HG02943 (cell line): ENCODE measurements around the gene PNMT.

ENCODE experiments used
- ATAC-seq: cut with Tn5 transposase; IDR thresholded peaks from one replicate; pipeline ENCODE4 v1.9.1; 2021; ENCODE audit warnings: mild to moderate bottlenecking, low read depth, moderate library complexity; ENCODE audit not compliant: unreplicated experiment

Gene PNMT

DNA sequence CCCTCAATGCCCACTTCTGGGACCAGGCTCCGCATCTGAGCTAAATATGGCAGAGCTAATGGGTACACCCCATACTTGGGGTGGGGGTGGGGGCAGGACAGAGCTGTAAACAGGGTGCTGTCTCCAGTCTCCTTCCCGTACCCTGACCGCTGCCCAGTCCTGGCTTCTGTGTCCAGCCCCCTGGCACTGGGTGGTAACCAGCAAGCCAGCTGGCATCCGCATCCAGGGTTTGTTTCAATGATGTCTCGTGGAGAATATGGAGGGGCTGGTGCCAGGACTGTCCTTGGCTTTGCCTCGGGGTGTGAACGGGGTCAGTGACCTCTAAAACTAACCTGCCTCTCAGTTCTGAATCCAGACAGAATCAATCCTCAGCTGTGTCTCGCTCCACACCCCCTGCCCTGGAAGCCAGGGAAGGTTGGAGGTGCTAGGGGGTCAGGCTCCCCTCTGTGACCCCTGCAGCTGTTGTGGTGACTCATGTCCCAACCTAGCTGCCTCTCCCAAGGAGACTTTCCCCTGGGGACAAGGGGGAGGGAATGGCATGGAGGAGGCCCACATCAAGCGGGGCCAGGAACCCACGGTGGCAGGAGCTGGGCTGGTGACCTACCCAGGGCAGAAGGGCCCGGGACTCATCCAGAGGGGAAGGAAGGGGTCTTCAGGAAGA is 1.5 kb upstream of the PNMT start:
- ATAC-seq, result no peak

DNA sequence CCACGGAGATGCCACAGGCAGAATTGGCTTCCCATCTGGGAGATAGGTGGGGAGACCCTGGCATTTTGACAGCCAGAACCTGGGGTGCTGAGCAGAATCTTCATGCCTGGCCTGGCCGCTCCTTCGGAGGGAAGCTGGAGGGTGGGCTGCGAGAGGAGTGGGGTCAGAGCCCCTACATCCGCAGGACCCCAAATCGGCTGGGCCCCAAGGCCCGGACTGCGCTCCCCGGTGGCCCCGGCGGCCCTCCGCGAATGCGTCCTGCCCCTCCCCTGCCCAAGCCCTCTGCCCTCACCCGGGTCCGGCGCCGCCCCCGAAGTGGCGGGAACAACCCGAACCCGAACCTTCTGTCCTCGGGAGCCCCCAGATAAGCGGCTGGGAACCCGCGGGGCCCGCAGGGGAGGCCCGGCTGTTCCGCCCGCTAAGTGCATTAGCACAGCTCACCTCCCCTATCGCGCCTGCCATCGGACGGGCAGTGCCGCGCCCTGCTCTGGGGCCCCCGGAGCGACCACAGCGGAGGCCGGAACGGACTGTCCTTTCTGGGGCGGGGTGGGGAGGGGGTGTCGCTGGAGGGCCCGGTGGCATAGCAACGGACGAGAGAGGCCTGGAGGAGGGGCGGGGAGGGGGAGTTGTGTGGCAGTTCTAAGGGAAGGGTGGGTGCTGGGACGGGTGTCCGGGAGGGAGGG is 850 bp upstream of the PNMT start:
- no peak for ATAC-seq

DNA sequence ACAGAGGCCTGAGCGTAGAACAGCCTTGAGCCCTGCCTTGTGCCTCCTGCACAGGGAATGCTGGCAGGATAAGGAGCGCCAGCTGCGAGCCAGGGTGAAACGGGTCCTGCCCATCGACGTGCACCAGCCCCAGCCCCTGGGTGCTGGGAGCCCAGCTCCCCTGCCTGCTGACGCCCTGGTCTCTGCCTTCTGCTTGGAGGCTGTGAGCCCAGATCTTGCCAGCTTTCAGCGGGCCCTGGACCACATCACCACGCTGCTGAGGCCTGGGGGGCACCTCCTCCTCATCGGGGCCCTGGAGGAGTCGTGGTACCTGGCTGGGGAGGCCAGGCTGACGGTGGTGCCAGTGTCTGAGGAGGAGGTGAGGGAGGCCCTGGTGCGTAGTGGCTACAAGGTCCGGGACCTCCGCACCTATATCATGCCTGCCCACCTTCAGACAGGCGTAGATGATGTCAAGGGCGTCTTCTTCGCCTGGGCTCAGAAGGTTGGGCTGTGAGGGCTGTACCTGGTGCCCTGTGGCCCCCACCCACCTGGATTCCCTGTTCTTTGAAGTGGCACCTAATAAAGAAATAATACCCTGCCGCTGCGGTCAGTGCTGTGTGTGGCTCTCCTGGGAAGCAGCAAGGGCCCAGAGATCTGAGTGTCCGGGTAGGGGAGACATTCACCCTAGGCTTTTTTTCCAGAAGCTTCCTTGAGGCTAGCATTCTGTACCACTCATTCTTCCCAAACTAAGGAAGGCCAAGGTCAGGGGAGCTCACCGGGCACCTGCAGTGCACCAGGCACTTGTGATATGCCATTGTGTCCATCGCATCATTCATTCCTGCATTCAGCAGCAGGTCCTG is 1.9 kb downstream of the PNMT start:
- ATAC-seq, result no peak

DNA sequence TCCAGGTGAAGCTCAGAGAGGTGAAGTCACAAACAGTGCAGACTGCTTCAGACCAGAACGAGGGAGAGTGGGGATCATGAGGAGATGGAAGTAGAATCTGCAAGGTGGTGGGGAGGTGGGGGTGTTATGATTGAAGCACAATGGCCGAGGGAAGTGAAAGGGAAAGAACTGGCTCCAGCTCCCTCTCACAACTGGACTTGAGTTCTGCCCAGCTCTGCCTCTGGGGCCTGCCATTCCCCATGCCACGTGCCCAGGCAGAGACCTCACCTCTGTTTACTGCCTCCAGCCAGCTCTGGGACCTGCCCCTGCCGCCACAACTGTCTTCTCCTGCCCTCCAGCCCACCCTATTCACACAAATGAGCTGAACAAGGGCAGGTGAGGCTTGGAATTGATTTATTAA is 2.5 kb downstream of the PNMT start:
- ATAC-seq, result no peak

DNA sequence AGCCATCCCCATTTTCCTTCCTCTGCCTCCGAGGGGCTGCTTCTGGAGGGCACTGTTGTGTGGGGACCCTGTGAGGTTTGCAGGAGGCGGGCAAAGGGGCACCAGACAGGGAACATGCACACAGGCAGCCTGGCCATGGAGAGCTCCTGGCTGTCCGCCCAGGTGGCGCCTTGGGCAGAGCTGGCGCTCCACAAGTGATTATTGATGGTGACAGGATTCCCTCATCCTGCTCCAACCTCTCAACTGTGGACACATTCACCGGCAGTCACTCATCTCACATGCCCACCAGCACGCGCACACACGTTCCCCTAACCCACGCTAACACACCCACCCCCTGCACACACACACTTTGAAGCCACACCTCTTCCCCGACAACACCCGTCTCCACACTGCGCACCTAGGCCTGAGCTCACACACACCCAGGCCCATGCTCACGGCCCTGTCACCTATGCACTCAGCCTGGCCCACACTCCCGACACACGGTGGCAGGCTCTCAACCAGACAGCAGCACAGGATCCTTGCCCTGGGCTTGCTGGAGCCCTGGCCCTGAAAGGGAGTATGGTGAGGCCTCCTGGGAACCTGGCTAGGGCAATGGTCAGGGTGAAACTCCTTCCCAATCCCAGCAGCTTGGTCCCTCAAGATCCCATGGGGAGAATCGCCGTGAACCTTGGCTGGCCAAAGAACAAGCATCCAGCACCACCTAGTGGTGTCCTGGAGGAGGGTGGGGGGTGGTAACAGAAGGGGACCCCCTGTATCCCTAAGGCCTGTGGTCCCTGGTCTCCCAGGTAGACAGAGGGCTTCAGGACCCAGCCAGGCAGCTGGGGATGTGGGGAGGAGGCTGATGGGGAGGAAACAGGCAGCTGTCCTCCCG is 3.6 kb downstream of the PNMT start:
- ATAC-seq, result no peak

DNA sequence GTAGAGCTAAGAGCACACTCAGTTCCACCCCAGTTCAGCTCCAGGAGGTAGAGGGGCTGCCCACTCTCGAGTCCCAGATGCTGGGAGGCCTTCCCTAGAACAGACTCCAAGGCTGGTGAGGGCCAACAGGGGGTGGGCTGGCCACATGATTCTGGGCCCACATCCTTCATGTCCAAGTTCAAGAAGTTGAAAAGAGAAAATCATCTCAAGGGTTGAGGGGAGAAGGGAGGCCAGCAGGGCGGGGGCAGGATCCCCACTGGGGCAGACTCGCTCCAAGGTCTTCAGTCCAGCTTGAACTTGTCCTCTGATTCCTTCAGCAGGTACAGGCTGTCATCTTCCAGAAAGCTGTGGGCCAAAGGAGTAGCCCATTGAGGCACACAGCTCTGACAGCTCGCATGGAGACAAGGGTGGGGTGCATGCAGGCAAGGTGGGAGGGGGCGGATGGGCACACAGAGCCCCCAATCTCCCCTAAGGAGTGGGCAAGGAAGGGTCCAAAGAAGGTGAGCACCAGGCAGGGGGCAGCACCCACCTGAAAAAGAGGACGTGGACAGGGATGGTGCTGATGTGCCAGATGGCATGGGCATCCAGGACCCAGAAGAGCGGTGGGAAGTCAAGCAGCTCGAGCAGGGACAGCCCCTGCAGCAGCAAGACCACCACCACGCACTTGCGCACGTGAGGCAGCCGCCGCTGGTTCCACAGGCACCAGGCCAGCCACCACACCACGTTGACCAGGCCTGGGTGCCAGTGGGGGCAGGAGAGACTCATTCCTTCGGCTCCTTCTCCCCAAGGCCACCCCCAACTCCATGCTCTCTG is 4.5 kb downstream of the PNMT start:
- ATAC-seq, result no peak

DNA sequence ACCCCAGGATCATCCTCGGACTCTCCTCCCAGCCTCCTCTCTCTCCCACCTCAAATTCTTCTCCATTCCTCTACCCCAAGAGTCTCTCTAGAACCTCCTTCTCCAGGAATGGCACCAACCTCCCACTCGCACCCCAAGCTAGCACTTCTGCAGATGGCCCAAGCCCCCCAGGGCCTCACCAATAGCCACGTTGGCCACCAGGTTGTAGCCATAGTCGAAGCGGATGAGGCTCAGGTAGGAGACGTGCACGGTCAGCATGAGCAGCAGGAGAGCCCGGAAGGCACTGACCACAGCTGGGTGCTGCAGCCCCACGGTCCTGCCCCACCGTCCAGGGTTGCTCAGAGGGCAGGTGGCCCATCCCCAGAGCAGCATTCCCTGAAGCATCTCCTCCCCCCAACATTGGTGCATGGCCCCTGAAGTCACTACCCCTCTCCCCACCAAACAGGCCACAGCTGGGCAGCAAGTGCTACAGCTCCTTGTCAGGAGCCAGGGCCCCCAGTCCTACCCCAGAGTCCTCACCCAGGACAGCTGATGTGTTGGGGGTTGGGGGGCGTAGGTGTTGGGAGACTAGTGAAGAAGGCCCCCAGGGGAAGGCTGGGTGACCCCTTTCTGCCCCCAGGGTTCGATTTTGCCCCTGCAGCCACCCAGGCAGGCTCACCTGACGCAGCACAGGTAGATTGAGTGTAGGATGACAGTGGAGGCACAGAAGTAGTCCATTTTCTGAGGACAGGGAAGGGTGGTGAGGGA is 5.3 kb downstream of the PNMT start:
- no peak for ATAC-seq

DNA sequence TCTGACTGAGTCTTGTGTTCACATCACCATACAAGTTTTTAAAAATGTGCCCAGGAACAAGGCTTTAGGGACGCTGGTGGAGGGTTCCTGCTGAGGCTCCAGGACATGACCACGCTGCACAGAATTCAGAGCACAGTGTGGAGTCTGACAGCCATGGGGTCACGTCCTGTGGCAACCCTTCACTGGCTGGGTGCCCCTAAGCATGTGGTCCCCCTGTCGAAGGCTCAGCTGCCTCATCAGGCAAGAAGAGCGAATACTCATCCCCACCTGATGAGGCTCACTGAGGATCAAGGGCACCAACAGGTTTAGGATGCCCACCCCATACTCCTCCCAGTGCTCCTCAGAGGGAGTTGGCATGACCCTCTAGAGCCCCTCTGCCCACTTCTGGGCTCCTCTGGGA is 5.9 kb downstream of the PNMT start:
- ATAC-seq, result no peak

DNA sequence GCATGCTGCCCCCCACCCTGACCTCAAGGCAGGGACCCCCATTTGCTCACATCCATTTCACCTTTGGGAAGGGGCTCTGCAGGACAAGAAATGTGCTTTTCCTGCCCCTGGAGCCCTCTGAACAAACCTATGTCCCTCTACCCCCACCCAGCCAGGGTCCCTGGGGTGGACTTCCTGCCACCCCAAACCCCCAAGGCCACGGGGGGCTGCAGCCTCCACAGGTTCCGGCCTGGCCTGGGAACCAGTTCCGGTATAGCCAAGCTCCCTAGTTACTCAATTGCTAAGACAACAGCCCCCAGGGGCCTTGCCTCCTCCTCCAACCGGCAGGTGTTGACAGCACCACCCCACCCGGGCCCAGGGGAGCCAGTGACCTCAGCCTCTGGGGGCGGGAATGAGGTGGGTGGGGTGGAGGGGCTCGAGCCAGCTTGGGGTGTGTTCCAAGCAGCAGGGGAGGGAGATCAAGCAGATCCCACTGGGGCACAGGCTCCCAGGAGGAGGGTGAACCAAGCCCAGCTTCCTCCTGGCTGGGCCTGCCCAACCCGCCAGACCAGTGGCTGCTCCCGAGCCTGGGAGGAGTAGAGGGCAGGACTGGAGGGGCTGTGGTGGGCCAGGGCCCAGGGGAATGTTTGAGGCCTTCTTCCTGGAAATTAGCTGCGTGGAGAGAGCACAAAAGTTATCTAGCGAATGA is 6.6 kb downstream of the PNMT start:
- no peak for ATAC-seq

DNA sequence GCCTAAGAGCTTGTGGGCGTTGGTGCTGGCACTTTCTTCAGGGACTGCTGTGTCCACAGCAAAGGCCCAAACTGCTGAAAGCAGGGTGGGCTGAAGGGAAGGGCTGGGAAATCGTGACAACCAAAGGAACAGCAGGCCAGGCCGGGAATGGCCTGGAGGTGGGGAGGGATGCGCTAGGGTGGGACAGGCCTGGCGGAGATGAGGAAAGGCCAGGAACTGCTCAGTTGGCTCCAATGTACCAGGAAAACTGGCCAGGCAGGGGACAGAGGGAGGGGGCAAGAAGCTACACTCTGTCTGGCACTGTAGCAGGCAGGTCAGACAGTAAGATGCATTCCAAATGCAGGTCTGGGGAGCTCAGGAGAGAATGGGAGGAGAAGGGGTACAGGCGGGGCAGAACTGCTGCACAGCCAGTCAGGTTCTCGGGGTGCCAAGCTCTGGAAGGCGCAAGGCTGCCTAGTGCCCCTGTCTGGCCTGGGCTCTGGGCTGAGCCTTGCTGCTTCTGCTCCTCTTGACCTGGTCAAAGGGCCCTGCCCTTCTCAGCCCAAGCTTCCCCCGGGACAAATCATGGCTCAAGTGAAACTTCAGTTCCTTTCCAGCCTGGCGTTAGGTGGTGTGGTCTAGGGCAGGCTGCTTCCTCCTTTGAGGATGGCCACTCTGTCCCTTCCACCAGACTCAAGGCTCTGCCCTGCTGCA is 7.3 kb downstream of the PNMT start:
- no peak for ATAC-seq

DNA sequence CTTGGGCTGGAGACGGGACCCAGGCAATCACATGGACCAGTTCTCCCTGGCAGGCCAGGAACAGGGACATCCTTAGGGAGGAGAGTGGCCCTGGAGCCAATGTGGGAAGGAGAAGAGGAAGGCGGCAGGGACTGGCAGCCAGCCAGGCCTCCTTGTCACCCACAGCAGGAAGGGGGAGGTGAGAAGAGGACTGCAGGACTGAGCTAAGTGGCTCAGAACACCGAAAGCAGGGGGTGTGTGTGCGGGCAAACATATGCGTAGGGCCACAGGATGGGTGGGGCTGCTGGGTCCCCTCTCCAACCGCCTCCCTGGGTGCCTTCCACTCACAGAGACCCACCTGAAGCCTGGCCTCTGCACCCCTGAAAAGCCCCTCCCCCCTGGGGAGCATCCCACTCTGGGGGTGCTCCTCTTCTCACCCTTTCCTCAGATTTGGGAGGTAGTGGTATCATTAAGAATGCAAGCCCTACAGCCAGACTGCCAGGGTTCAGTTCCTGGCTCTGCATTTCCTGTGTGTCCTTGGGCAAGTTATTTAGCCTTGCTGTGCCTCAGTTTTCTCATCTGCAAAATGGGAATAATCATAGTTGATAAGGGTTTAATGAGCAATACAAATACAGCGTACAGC is 8.1 kb downstream of the PNMT start:
- ATAC-seq, result no peak

DNA sequence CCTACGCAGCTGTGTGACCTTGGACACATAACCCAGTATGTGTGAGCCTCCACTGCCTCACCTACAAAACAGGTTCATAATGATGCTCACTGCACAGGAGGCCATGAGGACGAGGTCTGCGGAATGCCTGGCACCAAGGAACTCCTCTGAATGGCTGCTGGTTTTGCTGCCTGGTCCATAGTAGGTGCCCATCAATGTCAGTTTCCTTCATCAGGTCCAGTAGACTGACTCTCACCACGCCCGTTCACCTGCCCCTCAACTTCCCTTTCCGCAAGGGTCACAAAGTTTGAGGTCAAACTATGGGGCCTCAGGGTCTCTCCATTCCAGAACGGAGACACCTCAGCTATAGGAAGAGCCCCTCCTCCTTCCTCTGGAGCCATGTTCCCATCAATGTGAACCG is 8.8 kb downstream of the PNMT start:
- ATAC-seq, result no peak

DNA sequence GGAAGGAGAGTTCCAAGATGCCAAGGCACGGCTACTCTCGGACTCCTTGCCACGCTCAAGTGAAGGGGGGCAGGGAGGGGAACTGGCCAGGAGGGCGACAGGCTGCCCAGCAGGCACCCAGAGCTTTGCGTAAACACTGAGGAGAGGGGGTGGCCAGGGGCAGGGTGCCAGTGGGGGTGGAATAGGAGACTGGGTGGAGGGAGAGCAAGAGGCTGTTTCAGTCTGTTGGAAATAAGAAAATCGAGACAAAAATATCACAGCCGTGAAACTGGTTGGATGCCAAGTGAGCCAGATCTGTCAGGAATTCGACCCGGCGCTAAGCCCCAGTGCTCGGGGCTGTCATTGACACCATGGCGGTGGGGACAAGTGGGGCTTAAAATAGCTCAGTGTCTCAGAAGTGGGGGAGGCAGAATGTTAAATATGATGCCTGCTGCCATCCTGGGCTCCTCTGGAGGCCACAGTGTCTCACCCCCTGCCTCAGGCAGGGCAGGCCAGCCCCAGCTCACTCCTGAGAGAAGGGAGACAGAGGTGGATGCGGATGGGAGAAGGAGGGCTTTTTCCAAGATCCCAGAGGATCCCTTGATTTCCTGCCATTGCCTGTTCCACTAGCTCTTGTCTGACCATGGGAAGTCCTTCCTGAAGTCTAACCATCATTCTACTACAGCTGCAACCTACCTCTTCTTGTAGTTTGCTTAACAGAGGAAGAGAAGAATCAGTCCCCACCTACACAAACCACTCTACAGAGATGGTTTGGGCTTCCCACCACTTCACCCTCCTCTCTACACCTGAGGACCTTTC is 9.5 kb downstream of the PNMT start:
- ATAC-seq, result no peak

DNA sequence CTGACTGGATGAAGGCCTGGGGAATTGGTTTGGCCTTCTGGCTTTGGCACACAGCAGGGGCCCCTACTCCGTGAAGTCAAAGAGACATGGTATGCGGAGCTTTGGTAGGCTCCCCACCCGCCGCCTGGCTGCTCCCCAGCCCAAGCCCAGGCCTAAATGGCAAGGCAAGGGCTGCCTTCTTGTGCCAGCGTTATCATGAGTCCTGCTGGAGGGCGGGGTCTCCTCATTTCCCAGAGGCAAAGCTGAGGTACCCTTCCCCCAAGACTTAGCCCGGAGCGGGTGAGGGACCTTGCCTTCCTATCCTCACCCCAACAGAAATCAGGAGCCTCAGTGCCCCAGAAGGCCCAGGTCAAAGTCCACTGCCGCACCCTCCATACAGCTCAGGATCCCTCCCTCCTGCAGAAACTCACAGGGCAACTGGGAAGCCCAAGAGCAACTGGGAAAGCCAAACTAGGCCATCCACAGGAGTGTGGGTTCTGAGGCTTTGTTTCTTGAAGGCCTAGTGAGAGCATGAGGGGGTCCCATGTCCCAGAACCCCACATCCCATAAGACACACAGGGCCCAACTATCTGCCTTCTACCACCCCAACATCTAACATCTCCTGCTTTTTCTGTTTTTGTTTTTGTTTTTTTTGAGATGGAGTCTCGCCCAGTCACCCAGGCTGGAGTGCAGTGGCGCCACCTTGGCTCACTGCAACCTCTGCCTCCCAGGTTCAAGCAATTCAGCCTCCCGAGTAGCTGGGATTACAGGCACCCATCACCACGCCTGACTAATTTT is 10.3 kb downstream of the PNMT start:
- no peak for ATAC-seq

DNA sequence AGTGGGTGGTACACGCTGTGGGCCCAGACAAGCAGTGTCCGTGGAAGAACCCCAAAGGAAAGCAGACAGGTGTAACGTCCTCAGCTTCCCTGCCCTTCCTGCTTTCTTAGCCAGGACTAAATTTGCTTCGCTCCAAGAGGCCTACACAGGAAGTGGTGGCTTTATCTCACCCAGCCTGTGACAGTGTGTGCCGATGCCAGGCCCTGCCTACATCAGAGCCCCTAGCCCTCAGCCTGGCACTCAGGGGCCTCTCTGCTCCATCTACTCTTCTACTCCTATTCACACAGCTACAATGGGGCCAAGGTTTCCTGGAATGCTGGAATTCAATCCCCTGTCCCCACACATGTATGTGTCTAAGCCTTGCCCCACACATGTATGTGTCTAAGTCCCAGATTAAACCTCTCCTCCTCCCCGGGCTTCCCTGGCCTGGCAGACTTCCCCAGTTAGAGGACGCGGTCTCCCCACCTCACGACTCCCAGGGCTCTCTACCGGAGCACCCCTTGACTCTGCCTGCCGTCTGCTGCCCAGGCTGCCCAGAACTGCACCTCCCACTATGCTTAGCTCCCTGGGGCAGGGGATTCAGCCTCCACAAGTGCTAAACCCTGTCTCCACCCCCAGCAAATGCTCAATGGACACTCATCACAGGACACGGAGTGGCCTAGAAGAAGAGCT is 11.4 kb downstream of the PNMT start:
- ATAC-seq, result no peak
